ENCODE results near the gene PXYLP1.

- no peak for TF ChIP-seq EZH2 (IDR thresholded peaks at IDR 0.05; ENCODE audit: insufficient read depth, poor library complexity, severe bottlenecking)
- no peak for TF ChIP-seq EZH2phosphoT487 (IDR thresholded peaks at IDR 0.05; ENCODE audit: insufficient read depth, low read depth)
Observed at GRCh38 chr3:141231952-141232823, 563 bp downstream of the PXYLP1 start.

Data from GM23248 (cell line).